Fibroblast of lung (primary cell): ENCODE data around the gene SEMA5B. TPM values are rescaled to one million over a fixed set of nuclear protein-coding genes. Genes with fewer than 3 reads are reported as not detected.

ENCODE experiments used
- DNase-seq, 2 donors: peaks; one replicate each; pipeline versions ENCODE4 v3.0.0 to v3.0.0-alpha.2; 2010; ENCODE audit warnings: low read depth in 2 of 2
- H2AFZ ChIP-seq: 2 replicates; pipeline ENCODE4 v1.5.1; 2012; ENCODE audit warnings: low read length, control low read depth, inconsistent platforms
- H3K27ac ChIP-seq: 2 replicates; pipeline ENCODE4 v1.5.1; 2011; ENCODE audit warnings: low read length, control low read depth; ENCODE audit not compliant: insufficient read depth
- H3K27me3 ChIP-seq: 2 replicates; pipeline ENCODE4 v1.5.1; 2011; ENCODE audit warnings: mild to moderate bottlenecking, low read length; ENCODE audit not compliant: control insufficient read depth, insufficient read depth
- H3K36me3 ChIP-seq: 2 replicates; pipeline ENCODE4 v1.5.1; 2011; ENCODE audit warnings: low read length; ENCODE audit not compliant: control insufficient read depth, insufficient read depth
- H3K4me1 ChIP-seq: 2 replicates; pipeline ENCODE4 v1.5.1; 2011; ENCODE audit warnings: low read length; ENCODE audit not compliant: control insufficient read depth, insufficient read depth; ENCODE audit errors: extremely low read depth
- H3K4me2 ChIP-seq: 2 replicates; pipeline ENCODE4 v1.5.1; 2011; ENCODE audit warnings: low read length, control low read depth; ENCODE audit not compliant: insufficient read depth; ENCODE audit errors: extremely low read depth
- H3K4me3 ChIP-seq, 4 experiments: fragments of 200-600 bp in 1 of 4; sonication (generic) in 1 of 4; replicated peaks in 1 of 4; 2 replicates each; pipeline ENCODE4 v1.5.1; 2011 to 2016; ENCODE audit warnings: low read length in 4 of 4, low read depth in 3 of 4, mild to moderate bottlenecking in 3 of 4, control low read depth in 2 of 4, inconsistent platforms in 1 of 4, mixed read lengths in 1 of 4; ENCODE audit not compliant: insufficient read depth in 1 of 4; ENCODE audit errors: control extremely low read depth in 1 of 4
- H3K79me2 ChIP-seq: 2 replicates; pipeline ENCODE4 v1.5.1; 2012; ENCODE audit warnings: mild to moderate bottlenecking, low read length, inconsistent platforms; ENCODE audit not compliant: control insufficient read depth, insufficient read depth
- H3K9ac ChIP-seq: 2 replicates; pipeline ENCODE4 v1.5.1; 2011; ENCODE audit warnings: mild to moderate bottlenecking, low read length, control low read depth; ENCODE audit not compliant: insufficient read depth
- H3K9me3 ChIP-seq: 2 replicates; pipeline ENCODE4 v1.5.1; 2012; ENCODE audit warnings: low read depth, low read length; ENCODE audit not compliant: control insufficient read depth, insufficient read depth
- H4K20me1 ChIP-seq: 2 replicates; pipeline ENCODE4 v1.5.1; 2011; ENCODE audit warnings: low read length; ENCODE audit not compliant: control insufficient read depth, insufficient read depth; ENCODE audit errors: extremely low read depth
- EZH2 ChIP-seq: IDR thresholded peaks from 2 replicates; pipeline ENCODE4 v1.5.1; 2012; ENCODE audit warnings: low read length, control low read depth, mild to moderate bottlenecking; ENCODE audit errors: missing control alignments
- polyA plus RNA-seq, 2 donors: library from polyadenylated mRNA; depleted of rRNA in 1 of 2; stranded (reverse) in 1 of 2; unstranded in 1 of 2; fragments of >200 nt; gene quantifications; 2 replicates each; pipeline ENCODE4 v1.2.1, GENCODE V29; 2011 to 2012; ENCODE audit warnings: missing spikeins in 1 of 2
- total RNA-seq: library from RNA; depleted of rRNA; stranded (reverse); fragments of >200 nt; gene quantifications from 2 replicates; pipeline ENCODE4 v1.2.1, GENCODE V29; 2014
- TF ChIP-seq, protein P1 (sequence below), 2 donors: IDR thresholded peaks in 1 of 2; conservative IDR thresholded peaks in 1 of 2; 1 replicate in 1 of 2; 2 replicates in 1 of 2; pipeline ENCODE4 v1.5.1; 2011 to 2012; ENCODE audit warnings: low read length in 2 of 2, control low read depth in 1 of 2, inconsistent platforms in 1 of 2, low read depth in 1 of 2, mild to moderate bottlenecking in 1 of 2

Gene SEMA5B
- total and polyA plus RNA-seq, 2 donors (not counting 1 experiment from before 2014, with no cell fraction given): not detected

DNA sequence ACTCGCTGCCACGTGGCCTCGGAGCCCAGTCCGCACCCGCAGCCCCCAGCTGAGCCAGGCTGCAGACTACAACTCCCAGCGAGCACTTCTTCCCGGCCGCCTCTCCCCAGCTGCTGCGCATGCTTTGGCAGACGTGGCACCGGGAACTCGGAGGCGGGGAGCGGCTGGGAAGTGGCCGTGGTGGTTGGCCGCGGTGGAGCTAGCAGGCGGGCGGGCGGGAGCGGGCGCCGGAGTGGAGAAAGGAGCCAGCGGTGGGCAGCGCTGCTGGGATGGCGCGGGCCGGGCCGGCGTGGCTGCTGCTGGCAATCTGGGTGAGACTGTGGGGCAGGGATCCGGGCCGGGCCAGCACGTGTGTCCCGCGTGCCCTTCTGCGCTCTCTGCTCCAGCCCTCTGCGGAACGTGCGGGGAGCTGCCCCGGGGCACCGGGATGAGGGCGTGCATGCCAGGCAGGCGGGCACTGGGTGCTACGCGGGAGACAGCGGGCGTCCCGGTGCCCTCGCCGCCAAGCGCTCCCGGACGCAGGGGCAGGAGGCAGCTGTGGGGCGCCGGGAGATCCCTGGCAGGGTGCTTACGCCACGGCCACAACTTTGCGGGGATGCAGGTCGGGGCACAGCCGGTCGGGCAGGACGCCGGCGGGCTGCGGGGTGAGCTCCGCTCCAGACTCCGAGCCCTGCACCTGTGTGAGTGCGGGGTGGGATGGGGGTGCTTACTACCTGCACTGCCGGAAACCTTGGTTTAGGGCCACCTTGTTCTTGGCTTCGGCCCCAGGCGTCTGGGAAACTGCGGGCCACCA, 39.5 kb upstream of the SEMA5B start, which contains the start of gene PDIA5:
TSS of gene PDIA5 (plus strand) at position 130 of the 793 bp plus-strand sequence. CDS start at position 270, 140 bp downstream.
- TF ChIP-seq EZH2: no peak
- TF ChIP-seq, protein P1, sequence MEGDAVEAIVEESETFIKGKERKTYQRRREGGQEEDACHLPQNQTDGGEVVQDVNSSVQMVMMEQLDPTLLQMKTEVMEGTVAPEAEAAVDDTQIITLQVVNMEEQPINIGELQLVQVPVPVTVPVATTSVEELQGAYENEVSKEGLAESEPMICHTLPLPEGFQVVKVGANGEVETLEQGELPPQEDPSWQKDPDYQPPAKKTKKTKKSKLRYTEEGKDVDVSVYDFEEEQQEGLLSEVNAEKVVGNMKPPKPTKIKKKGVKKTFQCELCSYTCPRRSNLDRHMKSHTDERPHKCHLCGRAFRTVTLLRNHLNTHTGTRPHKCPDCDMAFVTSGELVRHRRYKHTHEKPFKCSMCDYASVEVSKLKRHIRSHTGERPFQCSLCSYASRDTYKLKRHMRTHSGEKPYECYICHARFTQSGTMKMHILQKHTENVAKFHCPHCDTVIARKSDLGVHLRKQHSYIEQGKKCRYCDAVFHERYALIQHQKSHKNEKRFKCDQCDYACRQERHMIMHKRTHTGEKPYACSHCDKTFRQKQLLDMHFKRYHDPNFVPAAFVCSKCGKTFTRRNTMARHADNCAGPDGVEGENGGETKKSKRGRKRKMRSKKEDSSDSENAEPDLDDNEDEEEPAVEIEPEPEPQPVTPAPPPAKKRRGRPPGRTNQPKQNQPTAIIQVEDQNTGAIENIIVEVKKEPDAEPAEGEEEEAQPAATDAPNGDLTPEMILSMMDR (conservative IDR thresholded peaks at IDR 0.05 in 1 of 2, IDR thresholded peaks at IDR 0.05 in 1 of 2; ENCODE audit: low read depth in 1 of 2, low read length in 2 of 2): no peak
- H3K9ac ChIP-seq: peak within 1 kb of the TSS; percentile 90
- H3K4me2 ChIP-seq: peak within 1 kb of the TSS; percentile 93

DNA sequence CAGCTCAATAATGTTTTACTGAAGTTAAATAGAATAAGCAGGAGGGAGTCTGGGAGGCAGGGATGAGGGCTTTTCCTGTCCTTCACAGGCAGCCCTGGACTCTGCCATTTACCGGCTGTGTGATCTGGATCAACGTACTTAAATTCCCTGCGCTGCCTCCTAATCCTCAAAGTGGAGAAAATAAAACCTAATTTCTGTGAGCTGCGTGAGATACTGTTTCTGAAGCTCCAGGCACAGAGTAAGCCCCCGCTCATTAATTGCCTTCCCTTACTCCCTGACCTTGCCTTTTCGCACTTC, 39.0 kb upstream of the SEMA5B start:
- DNase-seq: no peak
- Histone ChIP-seq H3K4me1 (peaks cover 2% of the 10 kb centered on the region), H3K9ac (peak overlapping the region; percentile 8), H3K4me3 (peak overlapping the region; percentile 42 to 90 (median 90)), H4K20me1 (no peaks in the 10 kb centered on the region), H3K4me2 (peak overlapping the region; percentile 93), H3K27me3 (no peaks in the 10 kb centered on the region), H2AFZ (peak overlapping the region; percentile 80), H3K27ac (peak overlapping the region; percentile 78), H3K9me3 (no peaks in the 10 kb centered on the region), H3K79me2 (peaks cover 37% of the 10 kb centered on the region), H3K36me3 (no peaks in the 10 kb centered on the region)
- TF ChIP-seq, protein P1 (conservative IDR thresholded peaks at IDR 0.05 in 1 of 2, IDR thresholded peaks at IDR 0.05 in 1 of 2; ENCODE audit: low read depth in 1 of 2, low read length in 2 of 2): no peak
- TF ChIP-seq EZH2: no peak

More for the DNA sequence above, 39.5 kb upstream of the SEMA5B start, which contains the start of gene PDIA5:
- Histone ChIP-seq H4K20me1 (no peaks in the 10 kb centered on the region), H3K9me3 (no peaks in the 10 kb centered on the region), H2AFZ (peak within 1 kb of the TSS; percentile 82), H3K4me3 (peak within 1 kb of the TSS; percentile 69 to 90 (median 90)), H3K27me3 (no peaks in the 10 kb centered on the region), H3K4me1 (peaks cover 2% of the 10 kb centered on the region), H3K27ac (peak within 1 kb of the TSS; percentile 78), H3K79me2 (peaks cover 41% of the 10 kb centered on the region), H3K36me3 (no peaks in the 10 kb centered on the region)
- peak; percentile 85 to 90 for DNase-seq

DNA sequence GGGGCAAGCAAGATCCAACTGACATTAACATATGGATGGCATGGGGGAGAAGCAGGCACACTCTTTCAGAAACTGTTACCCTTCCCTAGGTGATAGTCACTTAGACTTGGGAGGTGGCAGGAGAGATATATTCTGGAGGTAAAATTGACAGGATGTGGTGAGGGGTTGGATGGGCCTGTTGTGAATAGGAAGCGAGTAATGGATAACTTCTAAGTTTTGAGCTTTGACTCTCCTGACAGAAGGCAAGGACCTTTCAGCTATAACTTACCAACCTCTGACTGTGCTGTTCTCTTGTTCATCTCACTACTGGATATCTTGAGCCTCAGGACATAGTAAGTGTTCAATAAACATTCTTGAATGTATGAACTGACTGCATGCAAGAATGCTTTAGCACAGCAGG, 37.4 kb upstream of the SEMA5B start:
- Histone ChIP-seq H3K27ac (no peak overlapping the region), H2AFZ (no peak overlapping the region), H3K4me1 (peaks cover 2% of the 10 kb centered on the region), H3K79me2 (peaks cover 25% of the 10 kb centered on the region), H3K4me3 (no peak overlapping the region), H3K4me2 (no peak overlapping the region), H3K9ac (no peak overlapping the region), H3K36me3 (no peaks in the 10 kb centered on the region), H3K9me3 (no peaks in the 10 kb centered on the region), H3K27me3 (peaks cover 3% of the 10 kb centered on the region), H4K20me1 (no peaks in the 10 kb centered on the region)
- DNase-seq: no peak
- no peak for TF ChIP-seq EZH2
- TF ChIP-seq, protein P1 (conservative IDR thresholded peaks at IDR 0.05 in 1 of 2, IDR thresholded peaks at IDR 0.05 in 1 of 2; ENCODE audit: low read depth in 1 of 2, low read length in 2 of 2): no peak
